Epithelial cell of esophagus (primary cell): ENCODE data around the gene GJA5.

Experiments used
- DNase-seq: peaks from one replicate; pipeline ENCODE4 v3.0.0; 2010; ENCODE audit warnings: low read depth
- H3K4me3 ChIP-seq: 2 replicates; pipeline ENCODE4 v1.5.1; 2011; ENCODE audit warnings: mild to moderate bottlenecking, low read length, control low read depth
- CTCF ChIP-seq: IDR thresholded peaks from 2 replicates; pipeline ENCODE4 v1.5.1; 2011; ENCODE audit warnings: low read depth, mild to moderate bottlenecking, low read length, control low read depth, inconsistent platforms; ENCODE audit not compliant: insufficient read depth; ENCODE audit errors: missing control alignments

The GJA5 gene

DNA sequence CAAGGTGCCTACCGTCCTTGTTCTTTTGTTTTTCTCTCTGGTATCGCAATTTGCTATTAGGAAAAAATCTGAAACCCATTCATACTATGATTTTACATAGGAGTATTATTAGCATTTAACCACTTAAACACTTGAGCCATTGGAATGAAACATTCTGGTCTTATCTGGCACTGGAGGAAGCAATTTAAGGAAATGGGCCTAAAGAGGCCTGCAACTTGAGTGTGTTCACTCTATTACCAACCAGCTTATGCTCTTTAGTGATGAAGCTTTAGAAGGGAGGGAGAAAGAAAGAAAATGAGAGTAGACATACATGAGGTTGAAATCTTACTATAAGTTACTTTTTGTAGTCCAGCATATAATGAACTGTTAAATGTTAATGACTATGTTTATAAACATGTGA lies 5.7 kb downstream of the GJA5 start:
- no peak for TF ChIP-seq CTCF
- H3K4me3 ChIP-seq: no peak overlapping the region
- DNase-seq: no peak

DNA sequence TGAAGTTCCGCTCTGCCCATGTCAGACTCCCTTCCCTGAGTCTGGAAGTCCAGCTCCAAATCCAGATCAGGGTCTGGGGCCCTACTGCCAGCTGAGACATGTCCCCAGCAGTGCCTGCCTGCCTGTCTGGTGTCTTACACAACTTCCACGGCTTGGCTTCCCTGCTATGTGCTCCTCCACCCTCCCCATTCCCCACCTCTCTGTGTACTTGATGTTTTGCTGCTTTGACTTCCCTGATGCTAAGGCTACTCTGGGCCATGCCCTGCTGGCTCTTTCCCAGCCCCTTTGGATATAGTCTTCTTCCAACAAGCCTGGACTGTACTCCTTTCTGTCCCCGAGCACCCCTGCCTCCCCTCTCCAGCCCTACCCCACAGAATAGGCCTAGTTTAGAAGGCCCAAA lies 7.3 kb downstream of the GJA5 start:
- no peak for TF ChIP-seq CTCF
- no peak overlapping the region for H3K4me3 ChIP-seq
- DNase-seq: peak; percentile 45

- DNase-seq: no peak
- TF ChIP-seq CTCF: no peak
Measured at GRCh38 chr1:147752511-147752910, 7.9 kb downstream of the GJA5 start.

DNA sequence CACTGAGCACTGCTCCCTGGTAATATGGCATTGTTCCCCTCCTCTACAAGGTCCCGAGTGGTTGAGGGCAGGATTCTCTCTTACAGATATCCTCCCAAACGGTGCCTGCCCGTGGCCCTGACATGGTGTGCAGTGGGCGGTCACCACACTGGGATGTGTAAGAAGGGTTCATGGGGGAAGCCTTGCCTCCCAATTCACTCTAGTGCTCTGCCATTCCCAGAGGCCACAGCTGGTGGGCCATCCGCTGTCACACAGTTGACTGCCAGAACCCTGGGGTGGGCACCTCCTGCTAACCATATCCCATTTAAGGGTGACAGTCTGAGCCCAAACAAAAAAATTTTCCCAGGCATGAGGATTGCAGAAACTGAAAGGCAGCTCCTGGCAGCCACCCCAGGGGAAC lies 9.1 kb downstream of the GJA5 start:
- TF ChIP-seq CTCF: no peak
- H3K4me3 ChIP-seq: no peak overlapping the region
- DNase-seq: no peak

More at GRCh38 chr1:147752511-147752910, 7.9 kb downstream of the GJA5 start:
- H3K4me3 ChIP-seq: no peak overlapping the region

GRCh38 chr1:147750618-147751217 lies 9.7 kb downstream of the GJA5 start:
- no peak for DNase-seq
- TF ChIP-seq CTCF: no peak

DNA sequence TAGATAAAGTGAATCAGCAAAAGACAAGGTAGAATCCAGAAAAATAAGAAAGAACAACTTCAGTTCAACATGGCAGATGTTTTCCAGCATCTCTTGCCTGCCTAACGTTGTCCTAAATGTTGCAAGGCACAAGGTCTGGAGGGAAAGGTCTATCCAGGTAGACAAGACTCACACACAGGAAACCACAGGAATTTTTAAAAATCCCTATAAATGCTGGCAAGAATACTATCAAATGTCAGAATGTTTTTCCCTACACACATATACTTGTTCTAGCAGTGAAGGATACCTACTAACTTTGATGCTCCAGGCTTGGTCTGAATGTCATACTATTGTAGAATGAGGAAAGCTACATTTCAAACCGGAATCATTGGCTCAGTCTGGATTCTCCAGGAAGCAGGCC lies 10.6 kb downstream of the GJA5 start:
- H3K4me3 ChIP-seq: no peak overlapping the region
- no peak for TF ChIP-seq CTCF
- no peak for DNase-seq

More at GRCh38 chr1:147750618-147751217, 9.7 kb downstream of the GJA5 start:
- H3K4me3 ChIP-seq: no peak overlapping the region

DNA sequence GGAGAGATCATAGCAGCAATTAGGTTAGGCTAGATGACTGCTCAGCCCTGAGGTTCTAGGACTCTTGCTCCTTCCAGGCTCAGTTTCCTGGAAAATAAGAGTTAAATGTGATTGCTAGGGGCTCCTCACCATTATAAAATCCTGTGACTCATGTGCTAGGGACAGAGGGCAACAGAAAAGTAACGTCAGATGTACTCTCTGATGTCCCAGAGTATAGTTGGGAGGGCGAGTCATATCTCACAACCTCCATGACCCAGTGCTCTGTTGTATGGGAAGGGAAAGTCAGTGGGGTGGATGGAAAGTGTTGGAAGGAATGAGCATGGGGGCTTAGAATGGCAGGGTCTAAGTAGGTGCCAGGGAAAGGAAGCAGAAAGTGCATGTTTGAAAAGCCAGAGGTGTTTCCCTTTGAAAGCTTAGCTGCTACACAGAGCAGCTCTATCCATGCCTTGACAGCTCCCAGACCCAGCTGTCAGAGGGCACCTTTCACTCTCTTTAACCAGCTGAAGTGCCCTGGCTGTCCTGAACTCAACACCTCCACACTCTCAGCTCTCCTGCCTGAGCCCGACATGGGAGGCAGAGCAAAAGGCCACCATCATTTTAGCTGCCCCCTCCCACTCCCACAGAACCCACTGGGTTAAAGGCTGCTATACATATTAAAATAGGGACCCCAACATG lies 11.6 kb downstream of the GJA5 start:
- no peak for DNase-seq
- H3K4me3 ChIP-seq: no peak overlapping the region
- TF ChIP-seq CTCF: no peak
